Stimulated activated CD8-positive, alpha-beta memory T cell treated with anti-CD3 and anti-CD28 coated beads, Interleukin-12 subunit alpha, Interleukin-12 subunit beta, amount 100 ng/mL, for 24 hours (primary cell): ENCODE measurements around the gene ANKRD28.
"Not testable (repeated sequence)": the region's sequence is repeated elsewhere in the genome, so short reads cannot be mapped to it uniquely, and the experiment has no call there.

Source experiments
- DNase-seq: peaks from one replicate; pipeline ENCODE4 v3.0.0-alpha.2; 2020; ENCODE audit errors: extremely low read depth

The ANKRD28 gene

GRCh38 chr3:15797642-15798303 lies at the start of gene ANKRD28:
Gene ANKRD28 (minus strand): TSS chr3:15797979. CDS start chr3:15796521, 1,458 bp downstream.
- no peak for DNase-seq

GRCh38 chr3:15847239-15847638 lies 49.5 kb upstream of the ANKRD28 start:
- no peak for DNase-seq

- no peak for DNase-seq
Observed at GRCh38 chr3:15846606-15847005, 48.8 kb upstream of the ANKRD28 start.

GRCh38 chr3:15845475-15845874 lies 47.7 kb upstream of the ANKRD28 start:
- no peak for DNase-seq

GRCh38 chr3:15844889-15845288 lies 47.1 kb upstream of the ANKRD28 start:
- DNase-seq = no peak

GRCh38 chr3:15841091-15841973 lies 43.6 kb upstream of the ANKRD28 start:
- not testable (repeated sequence) for DNase-seq

GRCh38 chr3:15839568-15839967 lies 41.8 kb upstream of the ANKRD28 start:
- no peak for DNase-seq

GRCh38 chr3:15831927-15832326 lies 34.1 kb upstream of the ANKRD28 start:
- DNase-seq = no peak

- no peak for DNase-seq
Observed at GRCh38 chr3:15825016-15825415, 27.2 kb upstream of the ANKRD28 start.

- DNase-seq = no peak
Observed at GRCh38 chr3:15823092-15823491, 25.3 kb upstream of the ANKRD28 start.

GRCh38 chr3:15822281-15822680 lies 24.5 kb upstream of the ANKRD28 start:
- DNase-seq = no peak

- DNase-seq = no peak
Observed at GRCh38 chr3:15820911-15821310, 23.1 kb upstream of the ANKRD28 start.

- no peak for DNase-seq
Observed at GRCh38 chr3:15819576-15819975, 21.8 kb upstream of the ANKRD28 start.

GRCh38 chr3:15819043-15819442 lies 21.3 kb upstream of the ANKRD28 start:
- DNase-seq = no peak

GRCh38 chr3:15815696-15816095 lies 17.9 kb upstream of the ANKRD28 start:
- DNase-seq = no peak

GRCh38 chr3:15813079-15813478 lies 15.3 kb upstream of the ANKRD28 start:
- not testable (repeated sequence) for DNase-seq

- no peak for DNase-seq
Observed at GRCh38 chr3:15812183-15812582, 14.4 kb upstream of the ANKRD28 start.

GRCh38 chr3:15810702-15811101 lies 12.9 kb upstream of the ANKRD28 start:
- no peak for DNase-seq

- no peak for DNase-seq
Observed at GRCh38 chr3:15809313-15809712, 11.5 kb upstream of the ANKRD28 start.

GRCh38 chr3:15808679-15809310 lies 11.0 kb upstream of the ANKRD28 start:
- DNase-seq = no peak

GRCh38 chr3:15805756-15806266 lies 8.0 kb upstream of the ANKRD28 start:
- no peak for DNase-seq

GRCh38 chr3:15804553-15805095 lies 6.8 kb upstream of the ANKRD28 start:
- no peak for DNase-seq
